CD14-positive monocyte (primary cell): Measurements from ENCODE around the gene NECAB3. TPM values are rescaled to one million over a fixed set of nuclear protein-coding genes. Genes with fewer than 3 reads are reported as not detected.

Experiments
- DNase-seq, 3 donors: peaks; one replicate each; pipeline ENCODE4 v3.0.0-alpha.2; 2011 to 2022
- H2AFZ ChIP-seq: 2 replicates; pipeline ENCODE4 v1.6.0; 2012; ENCODE audit warnings: mild to moderate bottlenecking, low read depth, low read length, inconsistent platforms; ENCODE audit not compliant: insufficient read depth, poor library complexity, severe bottlenecking
- H3K27ac ChIP-seq, 2 donors: 1 replicate in 1 of 2; 2 replicates in 1 of 2; pipeline ENCODE4 v1.5.1; 2012 to 2013; ENCODE audit warnings: low read length in 2 of 2, control low read depth in 1 of 2, inconsistent platforms in 1 of 2, low read depth in 1 of 2, mild to moderate bottlenecking in 1 of 2
- H3K27me3 ChIP-seq, 2 donors: one replicate each; pipeline versions ENCODE4 v1.6.0 to v1.6.1; 2011 to 2013; ENCODE audit warnings: low read length in 2 of 2; ENCODE audit not compliant: control insufficient read depth in 2 of 2, insufficient read depth in 2 of 2
- H3K36me3 ChIP-seq, 2 donors: replicated peaks in 1 of 2; 1 replicate in 1 of 2; 2 replicates in 1 of 2; pipeline versions ENCODE4 v1.5.1 to v1.6.1; 2012 to 2013; ENCODE audit warnings: low read length in 2 of 2, control low read depth in 1 of 2, inconsistent platforms in 1 of 2, mild to moderate bottlenecking in 1 of 2; ENCODE audit not compliant: insufficient read depth in 2 of 2, control insufficient read depth in 1 of 2
- H3K4me1 ChIP-seq, 2 donors: 1 replicate in 1 of 2; 2 replicates in 1 of 2; pipeline versions ENCODE4 v1.5.1 to v1.6.1; 2012 to 2013; ENCODE audit warnings: low read length in 2 of 2, control low read depth in 1 of 2, inconsistent platforms in 1 of 2, mild to moderate bottlenecking in 1 of 2, moderate library complexity in 1 of 2; ENCODE audit not compliant: insufficient read depth in 2 of 2, control insufficient read depth in 1 of 2
- H3K4me2 ChIP-seq: replicated peaks from 2 replicates; pipeline ENCODE3; 2012; ENCODE audit warnings: low read length, moderate library complexity, mild to moderate bottlenecking; ENCODE audit not compliant: poor library complexity, severe bottlenecking; ENCODE audit errors: extremely low read depth
- H3K4me3 ChIP-seq, 3 experiments: fragments of 200-600 bp in 1 of 3; sonication (generic) in 1 of 3; replicated peaks in 1 of 3; 1 replicate in 2 of 3; 2 replicates in 1 of 3; pipeline ENCODE4 v1.5.1; 2011 to 2013; ENCODE audit warnings: low read length in 3 of 3, mild to moderate bottlenecking in 3 of 3, control low read depth in 2 of 3, low read depth in 2 of 3, inconsistent platforms in 1 of 3, moderate library complexity in 1 of 3
- H3K79me2 ChIP-seq: 2 replicates; pipeline ENCODE4 v1.6.0; 2012; ENCODE audit warnings: mild to moderate bottlenecking, control low read depth, inconsistent platforms, low read length, moderate library complexity; ENCODE audit not compliant: insufficient read depth
- H3K9ac ChIP-seq: 2 replicates; pipeline ENCODE4 v1.6.0; 2017; ENCODE audit warnings: low read length, mild to moderate bottlenecking; ENCODE audit not compliant: insufficient read depth, poor library complexity, severe bottlenecking
- H3K9me3 ChIP-seq, 2 donors: replicated peaks in 1 of 2; 1 replicate in 1 of 2; 2 replicates in 1 of 2; pipeline versions ENCODE4 v1.5.1 to v1.6.1; 2012 to 2013; ENCODE audit warnings: low read length in 2 of 2, control low read depth in 1 of 2; ENCODE audit not compliant: control insufficient read depth in 1 of 2, insufficient read depth in 1 of 2
- H4K20me1 ChIP-seq: 2 replicates; pipeline ENCODE4 v1.6.0; 2012; ENCODE audit warnings: mild to moderate bottlenecking, low read length, control low read depth, moderate library complexity; ENCODE audit not compliant: insufficient read depth
- H3K27ac Mint-ChIP-seq, 7 donors: one replicate each; pipeline ENCODE4 v1.8.0; 2020; ENCODE audit warnings: mild to moderate bottlenecking in 7 of 7, mixed read lengths in 7 of 7, moderate library complexity in 6 of 7, inconsistent platforms in 2 of 7
- H3K27me3 Mint-ChIP-seq, 3 donors: one replicate each; pipeline ENCODE4 v1.8.0; 2021 to 2022; ENCODE audit warnings: low read depth in 3 of 3, mild to moderate bottlenecking in 3 of 3, mixed read lengths in 3 of 3, moderate library complexity in 3 of 3, inconsistent platforms in 1 of 3
- H3K36me3 Mint-ChIP-seq, 2 donors: one replicate each; pipeline ENCODE4 v1.8.0; 2020; ENCODE audit warnings: mixed read lengths in 2 of 2, inconsistent platforms in 1 of 2, mild to moderate bottlenecking in 1 of 2
- H3K4me1 Mint-ChIP-seq: one replicate; pipeline ENCODE4 v1.8.0; 2020; ENCODE audit warnings: mild to moderate bottlenecking, mixed read lengths
- H3K4me3 Mint-ChIP-seq, 2 donors: one replicate each; pipeline ENCODE4 v1.8.0; 2020; ENCODE audit warnings: mild to moderate bottlenecking in 2 of 2, mixed read lengths in 2 of 2, moderate library complexity in 1 of 2
- H3K9me3 Mint-ChIP-seq, 7 donors: one replicate each; pipeline ENCODE4 v1.8.0; 2020 to 2022; ENCODE audit warnings: mixed read lengths in 7 of 7, mild to moderate bottlenecking in 6 of 7, moderate library complexity in 6 of 7, inconsistent platforms in 2 of 7
- CTCF ChIP-seq: fragments of 200-600 bp; IDR thresholded peaks from one replicate; pipeline ENCODE4 v1.8.0; 2022; ENCODE audit warnings: antibody characterized with exemption, mild to moderate bottlenecking
- WGBS: methylation state at CpG from one replicate; pipeline ENCODE4 v1.1.5; 2013; ENCODE audit warnings: missing lambda C conversion rate; ENCODE audit not compliant: insufficient coverage; 5-methylcytosine and 5-hydroxymethylcytosine counted together
- intact Hi-C, 2 donors: fragments of 100-400 bp; cut with micrococcal nuclease; formaldehyde crosslinking; loops; one replicate each; pipeline versions ENCODE4 v1.15.0 to v1.15.1; 2023
- polyA plus RNA-seq, 3 donors: library from polyadenylated mRNA; depleted of rRNA in 1 of 3; unstranded in 2 of 3; stranded (reverse) in 1 of 3; fragments of 300-500 nt in 2 of 3; fragments of >200 nt in 1 of 3; fragmentation: Illumina TruSeq in 2 of 3; gene quantifications; 1 replicate in 2 of 3; 2 replicates in 1 of 3; pipeline ENCODE4 v1.2.3, GENCODE V29; 2012 to 2021

Gene NECAB3
- polyA plus RNA-seq, 3 donors: 1.3 to 12.8 (median 1.8) TPM

- WGBS: 4% methylated on average over 46 of the region's 46 CpGs
- H3K36me3 Mint-ChIP-seq: peaks cover 0 to under 1% of the 10 kb centered on the region in 2 donors
- peak within 1 kb of the TSS; percentile 97 for H2AFZ ChIP-seq
Observed at GRCh38 chr20:33719989-33720709, 45.9 kb upstream of the NECAB3 start, which contains the start of gene PXMP4. Gene PXMP4, minus strand, starts transcription at chr20:33720310. Its CDS starts 103 bp downstream, at chr20:33720207.

More at GRCh38 chr20:33719989-33720709, 45.9 kb upstream of the NECAB3 start, which contains the start of gene PXMP4:
- Histone ChIP-seq H4K20me1 (no peaks in the 10 kb centered on the region), H3K9ac (peak within 1 kb of the TSS; percentile 79), H3K36me3 (no peaks in the 10 kb centered on the region), H3K4me2 (peak within 1 kb of the TSS; percentile 70), H3K79me2 (peaks cover 22% of the 10 kb centered on the region), H3K4me1 (peaks cover 23 to 32% of the 10 kb centered on the region in 2 donors), H3K27ac (peak within 1 kb of the TSS; percentile 60 to 84), H3K27me3 (no peaks in the 10 kb centered on the region), H3K4me3 (peak within 1 kb of the TSS; percentile 60 to 90 (median 79)), H3K9me3 (no peaks in the 10 kb centered on the region)
- Mint-ChIP-seq H3K27me3 (peaks cover 0 to 4% (median 3%) of the 10 kb centered on the region in 3 donors), H3K27ac (peak within 1 kb of the TSS; percentile 85 to 95 (median 89)), H3K4me1 (peaks cover 43% of the 10 kb centered on the region), H3K9me3 (peaks cover 0 to 4% (median 0%) of the 10 kb centered on the region in 7 donors), H3K4me3 (peak within 1 kb of the TSS; percentile 91 to 96)
- peak; percentile 95 to 99 (median 96) for DNase-seq
- intact Hi-C loops: loop anchor here in 1 of 2 donors (5.0 kb wide), 1 partner anchor 33 kb away; the partner anchor contains the start of gene E2F1
- TF ChIP-seq CTCF: no peak
